ENCODE data around the gene PID1. TPM values are rescaled to one million over a fixed set of nuclear protein-coding genes. Genes with fewer than 3 reads are reported as not detected.

Gene PID1
- total and polyA plus RNA-seq, 12 donors = 4.5 to 81.9 (median 47.0) TPM

GRCh38 chr2:229037621-229038020, 233.5 kb downstream of the PID1 start:
- H3K27me3 ChIP-seq = no peaks in the 10 kb centered on the region
- intact Hi-C loops (cut with DNase I) = no loop called here
- H3K4me3 ChIP-seq = no peak overlapping the region
- DNase-seq = no peak
- H3K9me3 ChIP-seq (replicated peaks in 1 of 3) = no peaks in the 10 kb centered on the region
- H3K36me3 ChIP-seq (replicated peaks in 1 of 2) = no peaks in the 10 kb centered on the region
- peaks cover 0 to 13% of the 10 kb centered on the region in 2 donors for H3K4me1 ChIP-seq (replicated peaks in 1 of 2)
- TF ChIP-seq POLR2A (IDR thresholded peaks at IDR 0.05) (no peak), CTCF (IDR thresholded peaks at IDR 0.05) (no peak)
- H3K27ac ChIP-seq = no peak overlapping the region
- 42 to 56% (median 49%) methylated on average over 4 of the region's 4 CpGs for WGBS, 4 donors

DNA sequence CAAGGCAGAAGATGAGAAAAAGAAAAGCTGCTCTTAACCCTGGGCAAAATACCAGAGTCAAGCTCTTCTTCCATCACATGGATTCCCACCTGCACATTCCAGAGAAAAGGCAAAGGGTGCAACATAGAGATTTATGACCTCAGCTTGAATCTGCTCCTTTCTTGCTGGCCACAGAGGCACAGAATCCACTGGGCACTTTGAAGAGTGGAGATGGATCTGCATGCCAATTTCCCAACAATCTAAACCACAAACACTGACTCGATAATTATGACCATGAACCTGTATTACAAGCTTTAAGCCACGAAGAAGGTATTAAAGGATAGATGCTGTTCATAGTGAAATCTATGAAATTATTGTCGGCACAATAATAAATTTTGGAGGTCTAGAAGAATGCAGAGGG, 237.3 kb downstream of the PID1 start:
- Histone ChIP-seq H3K4me1 (replicated peaks in 1 of 2) (peaks cover 0 to 5% of the 10 kb centered on the region in 2 donors), H3K36me3 (replicated peaks in 1 of 2) (no peaks in the 10 kb centered on the region), H3K27me3 (no peaks in the 10 kb centered on the region), H3K9me3 (replicated peaks in 1 of 3) (no peaks in the 10 kb centered on the region), H3K27ac (no peak overlapping the region), H3K4me3 (no peak overlapping the region)
- intact Hi-C loops (cut with DNase I) = no loop called here
- no peak for TF ChIP-seq CTCF (IDR thresholded peaks at IDR 0.05)
- no peak for TF ChIP-seq POLR2A (IDR thresholded peaks at IDR 0.05)
- no peak for DNase-seq
- WGBS, 4 donors = 54 to 74% (median 68%) methylated on average over 3 of the region's 3 CpGs

DNA sequence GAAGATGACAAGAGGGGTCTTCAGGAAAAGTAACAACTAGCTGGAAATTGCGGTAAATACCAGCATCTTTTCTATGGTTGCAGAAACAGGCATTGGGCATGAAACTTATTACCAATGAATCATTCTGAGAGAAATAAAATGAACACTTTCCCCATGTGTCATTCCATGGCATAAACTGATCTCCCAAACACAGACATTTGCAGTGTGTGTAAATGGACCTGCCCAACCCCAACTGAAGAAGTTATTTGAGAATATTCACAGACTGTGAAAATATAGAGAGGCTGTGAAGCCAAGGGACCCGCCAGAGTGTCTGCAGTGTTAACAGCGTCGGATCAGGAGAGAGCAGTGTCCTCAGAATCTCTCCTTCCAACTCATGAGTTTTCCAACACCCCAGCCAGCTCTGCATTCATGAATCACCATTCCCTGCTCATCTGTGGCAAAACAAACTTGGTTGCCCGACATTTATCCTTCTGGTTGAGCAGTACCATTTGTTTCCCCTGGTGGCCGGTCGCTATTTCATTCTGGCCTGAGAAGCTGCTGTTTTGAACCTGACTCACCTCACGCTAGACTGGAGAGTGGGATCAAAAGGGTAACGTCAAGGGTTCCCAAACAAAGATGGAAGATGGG, 238.4 kb downstream of the PID1 start:
- intact Hi-C loops (cut with DNase I) = no loop called here
- Histone ChIP-seq H3K9me3 (replicated peaks in 1 of 3) (no peaks in the 10 kb centered on the region), H3K4me3 (no peak overlapping the region), H3K27ac (no peak overlapping the region), H3K27me3 (no peaks in the 10 kb centered on the region), H3K4me1 (replicated peaks in 1 of 2) (peaks cover 0 to 5% of the 10 kb centered on the region in 2 donors), H3K36me3 (replicated peaks in 1 of 2) (no peaks in the 10 kb centered on the region)
- TF ChIP-seq CTCF (IDR thresholded peaks at IDR 0.05) (no peak), POLR2A (IDR thresholded peaks at IDR 0.05) (no peak)
- DNase-seq = no peak
- WGBS, 4 donors = 96 to 98% (median 96%) methylated on average over 9 of the region's 9 CpGs

DNA sequence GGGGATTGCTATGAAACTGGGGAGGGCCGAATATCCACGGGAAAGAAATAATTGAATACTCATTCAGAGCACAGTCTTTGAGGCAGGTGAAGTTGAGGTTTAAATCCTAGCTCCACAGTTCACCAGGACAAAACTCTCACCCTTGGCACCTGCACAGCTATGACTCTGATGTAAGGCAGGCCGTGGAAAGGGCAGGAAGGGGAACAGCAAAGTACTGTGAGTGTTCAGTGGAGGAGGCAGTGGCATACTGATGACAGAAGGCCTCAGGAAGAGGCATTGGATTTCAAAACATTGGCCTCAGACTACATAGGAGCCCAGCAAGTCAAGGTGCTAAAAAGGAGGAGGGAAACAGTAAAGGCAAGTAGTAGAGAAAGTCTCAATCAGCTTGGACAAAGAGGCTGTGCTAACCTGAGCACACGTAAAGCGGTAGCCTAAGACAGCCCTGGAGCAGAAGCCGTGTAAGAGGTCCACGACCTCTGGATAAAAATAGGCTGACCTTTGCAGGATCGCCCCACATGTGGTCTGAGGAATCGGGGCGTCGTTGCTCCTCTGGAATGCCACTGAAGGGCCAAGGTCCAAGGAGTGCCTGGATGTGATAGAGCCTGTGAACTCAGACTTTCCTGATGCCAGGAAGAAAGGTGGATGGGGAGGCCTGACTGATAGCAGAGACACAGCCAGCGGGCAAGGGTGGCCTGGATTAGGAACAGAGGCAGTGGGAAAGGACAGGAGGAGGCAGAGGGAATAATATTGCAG, 243.6 kb downstream of the PID1 start:
- intact Hi-C loops (cut with DNase I) = no loop called here
- 53 to 69% (median 61%) methylated on average over 12 of the region's 12 CpGs for WGBS, 4 donors
- TF ChIP-seq POLR2A (IDR thresholded peaks at IDR 0.05) (no peak), CTCF (IDR thresholded peaks at IDR 0.05) (no peak)
- Histone ChIP-seq H3K4me1 (replicated peaks in 1 of 2) (peaks cover 19 to 35% of the 10 kb centered on the region in 2 donors), H3K9me3 (replicated peaks in 1 of 3) (no peaks in the 10 kb centered on the region), H3K36me3 (replicated peaks in 1 of 2) (no peaks in the 10 kb centered on the region), H3K27ac (peak overlapping the region in 3 of 5 donors; percentile 38 to 59 (median 52)), H3K4me3 (no peak overlapping the region), H3K27me3 (no peaks in the 10 kb centered on the region)
- no peak for DNase-seq
